Activated CD4-positive, alpha-beta T cell treated with anti-CD3 and anti-CD28 coated beads, Interleukin-10, Interleukin-2, amounts not matched to agents 100 ng/mL and 50 ng/mL, durations not matched to agents 16 hours and 8 hours (primary cell): ENCODE measurements around the gene TBX20.
"Not testable (repeated sequence)": the region's sequence is repeated elsewhere in the genome, so short reads cannot be mapped to it uniquely, and the experiment has no call there.

Experiments
- DNase-seq: peaks from one replicate; pipeline ENCODE4 v3.0.0-alpha.2; 2020

TBX20 gene

GRCh38 chr7:35255443-35256255 is 1.7 kb upstream of the TBX20 start:
- no peak for DNase-seq

- DNase-seq = no peak
Measured at GRCh38 chr7:35254496-35255442, 869 bp upstream of the TBX20 start.

GRCh38 chr7:35253460-35253709 is 515 bp downstream of the TBX20 start:
- DNase-seq = no peak

- DNase-seq = no peak
Measured at GRCh38 chr7:35252612-35253459, 1.1 kb downstream of the TBX20 start.

- DNase-seq = no peak
Measured at GRCh38 chr7:35251606-35252310, 2.1 kb downstream of the TBX20 start.

- no peak for DNase-seq
Measured at GRCh38 chr7:35250941-35251340, 3.0 kb downstream of the TBX20 start.

GRCh38 chr7:35250452-35250851 is 3.4 kb downstream of the TBX20 start:
- no peak for DNase-seq

GRCh38 chr7:35249537-35249907 is 4.4 kb downstream of the TBX20 start:
- DNase-seq = no peak

- no peak for DNase-seq
Measured at GRCh38 chr7:35248576-35249536, 5.0 kb downstream of the TBX20 start.

GRCh38 chr7:35246819-35247218 is 7.1 kb downstream of the TBX20 start:
- no peak for DNase-seq

GRCh38 chr7:35241884-35242283 is 12.0 kb downstream of the TBX20 start:
- DNase-seq = no peak

- no peak for DNase-seq
Measured at GRCh38 chr7:35241436-35241835, 12.5 kb downstream of the TBX20 start.

GRCh38 chr7:35241008-35241407 is 12.9 kb downstream of the TBX20 start:
- DNase-seq = not testable (repeated sequence)

GRCh38 chr7:35238456-35238855 is 15.4 kb downstream of the TBX20 start:
- DNase-seq = not testable (repeated sequence)

- no peak for DNase-seq
Measured at GRCh38 chr7:35232994-35233393, 20.9 kb downstream of the TBX20 start.

- DNase-seq = not testable (repeated sequence)
Measured at GRCh38 chr7:35231221-35231620, 22.7 kb downstream of the TBX20 start.

- not testable (repeated sequence) for DNase-seq
Measured at GRCh38 chr7:35229116-35229780, 24.7 kb downstream of the TBX20 start.

- not testable (repeated sequence) for DNase-seq
Measured at GRCh38 chr7:35228496-35229051, 25.3 kb downstream of the TBX20 start.

GRCh38 chr7:35227438-35227837 is 26.5 kb downstream of the TBX20 start:
- not testable (repeated sequence) for DNase-seq

- not testable (repeated sequence) for DNase-seq
Measured at GRCh38 chr7:35222445-35222844, 31.5 kb downstream of the TBX20 start.
